Endothelial cell of umbilical vein (primary cell): ENCODE measurements around the gene DTX3. TPM values are rescaled to one million over a fixed set of nuclear protein-coding genes. Genes with fewer than 3 reads are reported as not detected.

ENCODE experiments used
- BruUV-seq: library from RNA; stranded (reverse); fragments of 400-500 nt; replicated peaks from 2 replicates; lab custom pipeline; 2021; lab: Mats Ljungman, UMichigan
- CTCF ChIA-PET: fragments of 300-600, 350-600 bp; sonication (Branson Sonifier 250); formaldehyde crosslinking; loops from one replicate; lab custom pipeline; 2021; ENCODE audit warnings: antibody characterized with exemption, inconsistent platforms; lab: Charles Lee
- POLR2A ChIA-PET: fragments of 300-600, 350-600 bp; sonication (Branson Sonifier 250); formaldehyde crosslinking; loops from one replicate; lab custom pipeline; 2021; ENCODE audit warnings: antibody characterized with exemption, inconsistent platforms; lab: Charles Lee
- DNase-seq: peaks from one replicate; pipeline ENCODE4 v3.0.0-alpha.2; 2011; ENCODE audit warnings: low read depth, low spot score
- FAIRE-seq: peaks from 2 replicates; lab custom pipeline; 2011; peaks lifted over from hg19 to GRCh38; lab: Jason Lieb, UNC
- H2AFZ ChIP-seq: 2 replicates; pipeline ENCODE4 v1.6.0; 2012; ENCODE audit warnings: low read depth, low read length, control low read depth, inconsistent platforms
- H3K27ac ChIP-seq: 2 replicates; pipeline ENCODE4 v1.5.1; 2011; ENCODE audit warnings: low read depth, mild to moderate bottlenecking, control low read depth, low read length, moderate library complexity; ENCODE audit not compliant: insufficient read depth
- H3K27me3 ChIP-seq, 2 experiments: 2 replicates each; pipeline versions ENCODE4 v1.6.0 to v1.6.1; 2011; ENCODE audit warnings: low read length in 2 of 2, mixed read lengths in 1 of 2; ENCODE audit not compliant: control insufficient read depth in 2 of 2, insufficient read depth in 2 of 2
- H3K36me3 ChIP-seq, 2 experiments: 2 replicates in 1 of 2; 3 replicates in 1 of 2; pipeline ENCODE4 v1.5.1; 2011; ENCODE audit warnings: low read length in 2 of 2, mild to moderate bottlenecking in 1 of 2, moderate library complexity in 1 of 2; ENCODE audit not compliant: control insufficient read depth in 2 of 2, insufficient read depth in 2 of 2; ENCODE audit errors: extremely low read depth in 1 of 2
- H3K4me1 ChIP-seq: 3 replicates; pipeline ENCODE4 v1.5.1; 2011; ENCODE audit warnings: mild to moderate bottlenecking, low read length; ENCODE audit not compliant: control insufficient read depth, insufficient read depth; ENCODE audit errors: extremely low read depth
- H3K4me2 ChIP-seq: 2 replicates; pipeline ENCODE4 v1.6.1; 2011; ENCODE audit warnings: low read length, control low read depth, mixed read lengths; ENCODE audit not compliant: insufficient read depth
- H3K4me3 ChIP-seq, 3 experiments: fragments of 200-600 bp in 1 of 3; sonication (generic), shearing (Covaris generic) in 1 of 3; replicated peaks in 1 of 3; 2 replicates each; pipeline ENCODE4 v1.5.1; 2011 to 2016; ENCODE audit warnings: control low read depth in 3 of 3, low read length in 3 of 3, mild to moderate bottlenecking in 2 of 3, inconsistent platforms in 1 of 3, low read depth in 1 of 3, moderate library complexity in 1 of 3; ENCODE audit not compliant: insufficient read depth in 1 of 3
- H3K79me2 ChIP-seq: 2 replicates; pipeline ENCODE4 v1.6.0; 2012; ENCODE audit warnings: low read length, inconsistent platforms; ENCODE audit not compliant: control insufficient read depth, insufficient read depth
- H3K9ac ChIP-seq: replicated peaks from 2 replicates; pipeline ENCODE3; 2011; ENCODE audit warnings: low read length, control low read depth; ENCODE audit not compliant: insufficient read depth; ENCODE audit errors: extremely low read depth
- H3K9me1 ChIP-seq: replicated peaks from 3 replicates; pipeline ENCODE4 v1.6.0; 2011; ENCODE audit warnings: mild to moderate bottlenecking, low read length; ENCODE audit not compliant: control insufficient read depth, insufficient read depth; ENCODE audit errors: extremely low read depth
- H3K9me3 ChIP-seq: replicated peaks from 2 replicates; pipeline ENCODE4 v1.5.1; 2012; ENCODE audit warnings: low read length, inconsistent platforms; ENCODE audit not compliant: control insufficient read depth, insufficient read depth
- H4K20me1 ChIP-seq: replicated peaks from 2 replicates; pipeline ENCODE3; 2011; ENCODE audit warnings: mild to moderate bottlenecking, low read length; ENCODE audit not compliant: control insufficient read depth, insufficient read depth; ENCODE audit errors: extremely low read depth
- CTCF ChIP-seq, 2 donors: IDR thresholded peaks; 1 replicate in 1 of 2; 2 replicates in 1 of 2; pipeline ENCODE4 v1.5.1; 2011; ENCODE audit warnings: low read length in 2 of 2, mild to moderate bottlenecking in 2 of 2, moderate library complexity in 2 of 2, control low read depth in 1 of 2, inconsistent platforms in 1 of 2, low read depth in 1 of 2; ENCODE audit not compliant: insufficient read depth in 1 of 2; ENCODE audit errors: extremely low read depth in 1 of 2
- EZH2 ChIP-seq: IDR thresholded peaks from 2 replicates; pipeline ENCODE4 v1.6.1; 2012; ENCODE audit warnings: borderline replicate concordance, low read depth, mild to moderate bottlenecking, moderate library complexity, low read length, inconsistent platforms; ENCODE audit not compliant: severe bottlenecking
- GATA2 ChIP-seq: IDR thresholded peaks from 2 replicates; pipeline ENCODE4 v1.7.0; 2011; ENCODE audit warnings: low read depth, mild to moderate bottlenecking, moderate library complexity, mixed read lengths, low read length; ENCODE audit not compliant: insufficient read length, insufficient read depth
- JUN ChIP-seq: IDR thresholded peaks from 2 replicates; pipeline ENCODE4 v1.6.1; 2011; ENCODE audit warnings: borderline replicate concordance, low read depth; ENCODE audit not compliant: insufficient read length, insufficient read depth
- POLR2A ChIP-seq: IDR thresholded peaks from 2 replicates; pipeline ENCODE4 v1.6.1; 2012; ENCODE audit warnings: low read depth, mild to moderate bottlenecking, control low read depth, low read length
- dilution Hi-C: fragments of 300-500 bp; cut with MboI; formaldehyde crosslinking; loops from one replicate; pipeline ENCODE4 v1.15.0; 2019; ENCODE audit warnings: low sequenced_read_pairs; ENCODE audit not compliant: extremely low pct_ligation_motif_present
- intact Hi-C: fragments of 100-400 bp; cut with micrococcal nuclease; formaldehyde crosslinking; loops from one replicate; pipeline ENCODE4 v1.10.0; 2022
- polyA plus RNA-seq, 4 experiments: library from polyadenylated mRNA; depleted of rRNA in 3 of 4; stranded (reverse) in 3 of 4; unstranded in 1 of 4; fragments of >200 nt; gene quantifications; 2 replicates each; pipeline versions ENCODE4 v1.2.1 to v1.2.3, GENCODE V29; 2011 to 2012; ENCODE audit warnings: missing spikeins in 1 of 4
- total RNA-seq: library from RNA; stranded (reverse); gene quantifications from 2 replicates; pipeline ENCODE4 v1.2.3, GENCODE V29; 2021

The DTX3 gene
- total and polyA plus RNA-seq, 2 donors (not counting 3 experiments of a cell fraction or from before 2014, with no cell fraction given) = 34.5 to 51.4 TPM

- POLR2A ChIA-PET = no interaction called here
- H3K4me1 ChIP-seq = no peaks in the 10 kb centered on the region
- no peaks in the 10 kb centered on the region for H3K79me2 ChIP-seq
- H3K4me3 ChIP-seq = no peak overlapping the region
- H2AFZ ChIP-seq = no peak overlapping the region
- CTCF ChIA-PET = interaction anchor here (0.7 to 7.2 kb wide), 2 partner anchors 36 to 46 kb away, joined by 4 to 109 read pairs; no protein-coding TSS in a partner anchor
- no peaks in the 10 kb centered on the region for H3K9me1 ChIP-seq
- H3K27ac ChIP-seq = no peak overlapping the region
- H3K36me3 ChIP-seq = no peaks in the 10 kb centered on the region
- no peak overlapping the region for H3K4me2 ChIP-seq
- H4K20me1 ChIP-seq = no peaks in the 10 kb centered on the region
- intact Hi-C loops = no loop called here
- no peak overlapping the region for H3K9ac ChIP-seq
- FAIRE-seq = no peak
- H3K9me3 ChIP-seq = no peaks in the 10 kb centered on the region
- peaks cover 50 to 63% of the 10 kb centered on the region in 2 experiments for H3K27me3 ChIP-seq
- dilution Hi-C loops = no loop called here
- no peak for DNase-seq
- TF ChIP-seq POLR2A = no peak
- TF ChIP-seq GATA2 = no peak
- TF ChIP-seq JUN = no peak
- TF ChIP-seq EZH2 = peak; percentile 58
- peak in 1 of 2 donors; percentile 13 for TF ChIP-seq CTCF (IDR thresholded peaks at IDR 0.05; ENCODE audit: extremely low read depth in 1 of 2, insufficient read depth in 1 of 2, low read depth in 1 of 2, low read length in 2 of 2)
- no TSS peak for BruUV-seq
Measured at GRCh38 chr12:57627501-57628279, 23.1 kb downstream of the DTX3 start.
